Activated CD4-positive, alpha-beta T cell treated with anti-CD3 and anti-CD28 coated beads, Interleukin-2, amount 50 U/mL, for 4 hours (primary cell): ENCODE results near the gene CCDC77.
"Not testable (repeated sequence)": the region's sequence is repeated elsewhere in the genome, so short reads cannot be mapped to it uniquely, and the experiment has no call there.

Experiments
- DNase-seq, 2 experiments: peaks; one replicate each; pipeline ENCODE4 v3.0.0-alpha.2; 2020

CCDC77 gene

GRCh38 chr12:401235-402028 lies at the start of gene CCDC77:
Gene CCDC77, plus strand, starts transcription at chr12:401644. Its CDS starts 7,740 bp downstream, at chr12:409384.
- peak; percentile 88 for DNase-seq

DNA sequence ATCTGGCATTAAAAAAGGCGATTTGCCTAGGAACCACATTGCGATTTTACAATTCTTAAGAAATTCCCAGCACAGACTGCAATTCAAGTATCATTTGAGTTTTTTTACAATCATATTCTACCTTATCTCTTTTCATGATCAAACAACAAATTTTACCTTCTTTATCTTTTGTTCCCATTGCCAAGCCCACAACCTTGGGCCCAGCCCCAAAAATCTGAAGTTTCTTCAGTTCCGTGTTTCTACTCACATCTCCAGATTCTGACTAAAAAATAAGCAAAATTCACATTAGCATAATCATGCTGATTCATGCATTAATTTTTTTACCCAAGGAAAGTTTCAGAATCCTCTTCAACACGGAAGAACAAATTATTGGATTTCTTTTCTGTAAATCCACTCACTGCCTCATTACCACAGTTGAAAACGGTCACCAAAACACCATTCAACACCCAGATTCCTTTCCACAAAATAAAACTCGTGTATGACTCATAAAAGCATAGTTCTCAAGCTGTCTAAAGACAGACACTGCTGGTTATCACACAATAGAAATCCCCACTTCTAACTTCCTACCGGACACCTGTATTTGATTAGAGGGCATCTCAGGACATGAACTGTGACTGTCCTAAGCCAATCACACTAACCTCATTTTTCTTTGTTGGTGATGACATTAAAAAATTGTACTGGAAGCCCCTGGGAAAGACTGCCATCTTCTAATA lies 45.0 kb upstream of the CCDC77 start:
- DNase-seq: no peak

DNA sequence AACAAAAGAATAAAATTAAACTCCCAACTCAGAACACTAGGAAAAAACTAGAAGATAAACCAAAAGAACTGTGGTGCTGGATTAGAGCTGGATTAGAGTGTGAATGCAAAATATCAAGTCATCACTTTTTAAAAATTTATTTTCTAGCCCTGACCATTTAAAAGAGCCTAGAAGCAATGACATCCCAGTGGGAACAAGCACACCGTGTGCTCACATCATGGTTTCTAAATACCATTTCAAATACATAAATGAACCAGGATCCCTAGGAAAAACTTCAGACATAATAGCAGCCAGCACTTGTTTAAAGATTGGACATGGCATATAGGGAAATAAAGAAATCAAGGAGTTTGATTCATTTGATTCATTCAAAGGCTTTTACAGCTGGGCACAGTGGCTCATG lies 42.4 kb upstream of the CCDC77 start:
- no peak for DNase-seq

- no peak for DNase-seq
Observed at GRCh38 chr12:366820-367219, 34.6 kb upstream of the CCDC77 start.

DNA sequence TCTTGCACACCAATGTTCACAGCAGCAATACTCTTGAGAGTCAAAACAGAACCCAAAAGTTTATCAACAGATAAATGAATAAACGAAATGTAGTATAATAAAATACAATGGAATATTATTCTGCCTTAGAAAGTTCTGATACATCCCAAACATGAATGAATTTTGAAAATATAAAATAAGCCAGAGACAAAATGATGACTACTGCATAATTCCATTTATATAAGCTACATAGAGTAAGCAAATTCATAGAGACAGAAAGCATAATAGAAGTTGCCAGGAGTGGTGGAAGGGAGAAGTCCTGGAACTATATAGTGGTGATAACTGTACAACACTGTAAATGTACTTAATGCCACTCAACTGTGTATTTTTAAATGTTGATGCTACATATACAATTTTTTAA lies 33.5 kb upstream of the CCDC77 start:
- DNase-seq: no peak

GRCh38 chr12:370739-371485 lies 30.5 kb upstream of the CCDC77 start:
- not testable (repeated sequence) for DNase-seq

GRCh38 chr12:386651-387050 lies 14.8 kb upstream of the CCDC77 start:
- DNase-seq: no peak

DNA sequence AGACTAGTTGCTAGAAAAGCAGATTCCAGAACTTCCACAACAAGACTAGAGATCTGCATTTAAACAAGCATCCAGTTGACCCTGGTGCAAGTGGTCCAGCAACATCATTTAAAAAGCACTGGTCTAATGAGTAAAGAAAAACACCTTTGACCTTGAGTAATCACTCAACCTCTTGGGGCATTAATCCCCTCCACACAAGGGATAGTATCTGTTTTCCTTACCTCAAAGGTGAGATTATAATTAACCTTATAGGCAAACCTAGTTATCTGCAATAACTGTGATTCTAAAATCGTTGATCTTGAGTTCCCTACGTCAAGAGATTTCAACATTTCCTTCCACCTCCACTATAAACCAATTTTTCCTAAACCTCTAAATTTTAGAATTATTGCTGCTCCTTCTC lies 13.4 kb upstream of the CCDC77 start:
- no peak for DNase-seq

GRCh38 chr12:388541-389141 lies 12.8 kb upstream of the CCDC77 start:
- peak; percentile 17 to 21 for DNase-seq

- peak; percentile 82 to 86 for DNase-seq
Observed at GRCh38 chr12:389142-390096, 12.0 kb upstream of the CCDC77 start, which contains the start of gene KDM5A. Gene KDM5A, minus strand, starts transcription at chr12:389320. Its CDS starts 229 bp downstream, at chr12:389091.

DNA sequence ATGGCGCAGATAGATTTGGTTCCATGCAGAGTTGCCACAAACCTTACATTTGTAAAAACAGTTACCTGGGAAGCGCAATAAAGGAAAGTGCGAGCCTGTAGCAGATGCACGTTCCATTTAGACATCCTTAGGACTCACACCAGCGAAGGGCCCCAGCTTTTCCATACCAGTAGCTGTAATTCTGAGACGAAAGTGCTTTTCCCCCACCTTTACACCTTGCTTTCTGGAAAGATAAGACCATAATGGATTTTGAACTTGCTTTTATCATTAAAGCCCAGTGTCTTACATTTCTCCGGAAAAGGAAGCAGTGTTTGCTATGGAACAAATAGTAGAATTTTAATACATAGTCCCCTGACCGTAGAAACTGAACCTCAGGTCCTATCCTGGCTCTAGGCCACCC lies 616 bp upstream of the CCDC77 start:
- no peak for DNase-seq

GRCh38 chr12:402029-402389 lies 565 bp downstream of the CCDC77 start:
- no peak for DNase-seq

GRCh38 chr12:414859-415258 lies 13.4 kb downstream of the CCDC77 start:
- no peak for DNase-seq

- DNase-seq: no peak
Observed at GRCh38 chr12:418432-418831, 17.0 kb downstream of the CCDC77 start.

DNA sequence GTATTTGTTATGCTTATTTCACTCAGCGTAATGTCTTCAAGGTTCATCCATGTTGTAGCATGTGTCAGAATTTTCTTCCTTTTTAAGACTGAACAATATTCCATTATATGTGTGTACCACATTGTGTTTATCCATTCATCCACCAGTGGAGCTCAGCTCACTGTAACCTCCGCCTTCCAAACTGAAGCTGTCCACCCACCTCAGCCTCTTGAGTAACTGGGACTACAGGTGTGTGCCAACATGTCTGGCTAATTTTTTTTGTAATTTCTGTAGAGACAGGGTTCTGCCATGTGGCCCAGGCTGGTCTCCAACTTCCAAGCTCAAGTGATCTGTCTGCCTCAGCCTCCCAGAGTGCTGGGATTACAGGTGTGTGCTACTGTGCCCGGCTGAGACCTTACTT lies 21.1 kb downstream of the CCDC77 start:
- DNase-seq: no peak

DNA sequence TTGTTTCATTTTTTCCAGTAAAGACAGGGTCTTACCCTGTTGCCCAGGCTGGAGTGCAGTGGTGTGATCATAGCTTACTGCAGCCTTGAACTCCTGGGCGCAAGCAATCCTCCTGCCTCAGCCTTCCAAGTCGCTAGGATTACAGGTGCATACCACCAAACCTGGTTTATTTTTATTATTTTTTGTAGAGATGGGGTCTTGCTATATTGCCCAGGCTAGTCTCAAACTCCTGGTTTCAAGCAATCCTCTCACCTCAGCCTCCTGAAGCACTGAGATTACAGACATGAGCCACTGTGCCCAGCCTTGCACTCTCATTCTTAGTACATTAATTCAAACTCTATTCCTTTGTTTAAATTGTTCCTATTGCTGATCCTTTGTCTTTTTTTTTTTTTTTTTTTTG lies 34.3 kb downstream of the CCDC77 start:
- not testable (repeated sequence) for DNase-seq

- DNase-seq: peak; percentile 28 to 29
Observed at GRCh38 chr12:442235-442884, 40.9 kb downstream of the CCDC77 start.

DNA sequence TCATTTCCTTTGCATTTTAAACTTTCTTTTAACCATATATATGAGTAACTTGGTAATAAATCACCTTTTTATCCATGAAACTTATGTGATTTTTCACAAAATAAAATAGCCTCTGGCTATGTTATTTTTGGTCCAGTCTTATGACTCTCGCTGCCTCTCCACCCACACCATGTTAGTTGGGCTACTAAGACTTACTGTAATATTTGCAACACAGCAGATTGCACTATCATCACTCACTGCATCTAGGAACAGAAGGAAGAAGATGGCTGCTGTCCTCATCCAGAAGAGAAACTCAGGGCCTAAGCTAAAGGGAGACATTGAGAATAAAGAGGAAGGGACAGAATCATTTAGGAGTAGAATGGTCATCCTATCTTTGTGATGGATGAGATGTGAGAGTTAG lies 45.7 kb downstream of the CCDC77 start:
- no peak for DNase-seq

- no peak for DNase-seq
Observed at GRCh38 chr12:449203-449602, 47.8 kb downstream of the CCDC77 start.

DNA sequence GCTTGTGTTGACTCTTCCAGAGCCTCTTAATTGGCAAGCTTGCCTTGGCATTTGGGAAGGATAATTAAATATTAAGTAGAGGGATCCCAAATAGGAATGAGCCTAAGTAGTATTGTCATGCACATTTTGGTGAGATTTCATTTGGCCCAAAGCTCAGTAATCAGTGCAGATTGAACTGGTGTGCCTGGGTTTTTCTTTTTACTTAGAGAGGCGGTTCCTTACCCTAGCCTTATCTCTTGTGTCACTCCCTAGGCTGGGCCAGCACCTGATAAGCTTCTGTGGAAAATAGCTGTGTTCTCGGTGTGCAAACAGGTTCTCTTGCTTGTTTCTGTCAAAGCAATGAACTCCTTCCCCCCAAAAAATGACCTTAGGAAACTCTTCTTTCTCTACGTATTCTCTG lies 49.0 kb downstream of the CCDC77 start:
- no peak for DNase-seq

GRCh38 chr12:452667-453210 lies 51.3 kb downstream of the CCDC77 start:
- peak; percentile 34 to 38 for DNase-seq
